ENCODE data around the gene CDC25B.

The CDC25B gene

DNA sequence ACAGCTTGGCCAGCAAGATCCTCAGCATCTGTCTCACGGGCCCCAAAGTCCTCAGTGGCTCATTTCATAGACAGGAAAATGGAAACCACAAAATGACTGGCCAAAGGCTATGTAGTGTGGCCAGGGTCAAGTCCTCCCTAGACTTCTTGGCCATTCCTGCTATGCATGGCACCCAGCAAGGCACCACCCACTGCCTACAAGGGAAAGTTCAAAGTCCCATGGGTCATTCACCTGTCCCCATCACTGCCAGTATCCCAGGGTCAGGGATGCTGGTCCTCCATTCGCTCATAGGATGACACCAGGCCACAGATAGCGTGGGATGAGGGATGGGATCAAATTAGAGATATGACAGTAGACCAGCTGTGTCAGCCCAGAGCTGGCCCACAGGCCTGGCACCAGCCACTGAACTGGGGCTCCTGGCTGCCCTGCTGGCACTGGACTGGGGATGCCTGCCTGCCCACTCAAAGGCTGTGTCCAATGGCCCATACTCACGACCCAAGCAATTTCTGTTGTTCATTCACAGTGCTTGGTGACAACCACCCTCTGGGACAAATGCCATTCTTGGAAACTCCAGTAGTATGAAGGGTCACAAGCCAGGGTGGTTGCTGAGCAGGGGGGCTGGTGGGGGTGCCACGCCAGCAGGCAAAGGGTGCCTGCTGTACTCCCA lies 40.2 kb upstream of the CDC25B start:
- peak overlapping the region; percentile 62 for H3K27ac Mint-ChIP-seq
- H3K9me3 Mint-ChIP-seq, result no peaks in the 10 kb centered on the region
- DNase-seq (no peak), ATAC-seq (replicated peaks) (no peak)
- H3K36me3 Mint-ChIP-seq, result peaks cover 32 to 36% of the 10 kb centered on the region in 2 donors
- H3K4me3 Mint-ChIP-seq, result no peak overlapping the region
- H3K4me1 Mint-ChIP-seq, result peaks cover 11 to 31% of the 10 kb centered on the region in 2 donors
- H3K27me3 Mint-ChIP-seq, result no peaks in the 10 kb centered on the region

DNA sequence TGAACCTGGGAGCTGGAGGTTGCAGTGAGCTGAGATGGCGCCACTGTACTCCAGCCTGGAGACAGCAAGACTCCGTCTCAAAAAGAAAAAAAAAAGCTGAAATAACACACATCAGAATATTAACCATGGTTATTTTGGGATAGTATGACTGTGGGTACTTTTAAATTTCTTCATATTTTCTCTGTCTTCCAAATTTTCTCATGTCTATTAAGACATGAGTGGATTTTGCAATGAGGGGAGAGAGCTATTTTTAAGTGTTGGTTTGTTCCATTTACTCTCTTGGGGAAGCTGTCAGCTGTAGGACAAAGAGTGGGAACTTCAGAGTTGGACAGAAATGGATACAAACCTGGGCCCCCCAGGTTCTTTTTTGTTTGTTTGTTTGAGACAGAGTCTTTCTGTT lies 38.8 kb upstream of the CDC25B start:
- ATAC-seq (replicated peaks) (no peak), DNase-seq (no peak)
- Mint-ChIP-seq H3K4me3 (no peak overlapping the region), H3K27ac (no peak overlapping the region), H3K9me3 (no peaks in the 10 kb centered on the region), H3K4me1 (peaks cover 13 to 34% of the 10 kb centered on the region in 2 donors), H3K27me3 (no peaks in the 10 kb centered on the region), H3K36me3 (peaks cover 31 to 43% of the 10 kb centered on the region in 2 donors)

DNA sequence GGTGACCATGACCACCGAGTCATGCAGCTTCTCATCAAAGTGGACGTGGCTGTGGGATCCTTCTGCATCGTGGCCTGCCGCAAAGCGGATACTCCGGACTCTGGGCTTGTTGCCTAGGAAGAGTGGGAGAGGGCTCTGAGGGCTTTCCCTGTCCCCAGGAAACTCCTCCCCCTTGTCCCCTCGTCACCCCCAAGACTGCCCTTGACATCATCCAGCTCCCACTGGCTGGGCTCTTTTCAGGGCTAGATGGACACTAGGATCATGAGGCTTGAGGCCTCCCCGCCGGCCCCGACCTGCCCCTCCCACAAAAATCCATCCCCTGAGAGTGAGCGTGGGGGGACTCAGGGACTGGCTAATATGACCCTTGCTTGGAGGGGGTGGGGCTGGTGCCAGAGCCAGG lies 37.5 kb upstream of the CDC25B start:
- ATAC-seq (replicated peaks) (no peak), DNase-seq (no peak)
- Mint-ChIP-seq H3K9me3 (no peaks in the 10 kb centered on the region), H3K4me3 (no peak overlapping the region), H3K27me3 (no peaks in the 10 kb centered on the region), H3K27ac (no peak overlapping the region), H3K4me1 (peaks cover 10 to 23% of the 10 kb centered on the region in 2 donors), H3K36me3 (peaks cover 28 to 39% of the 10 kb centered on the region in 2 donors)

DNA sequence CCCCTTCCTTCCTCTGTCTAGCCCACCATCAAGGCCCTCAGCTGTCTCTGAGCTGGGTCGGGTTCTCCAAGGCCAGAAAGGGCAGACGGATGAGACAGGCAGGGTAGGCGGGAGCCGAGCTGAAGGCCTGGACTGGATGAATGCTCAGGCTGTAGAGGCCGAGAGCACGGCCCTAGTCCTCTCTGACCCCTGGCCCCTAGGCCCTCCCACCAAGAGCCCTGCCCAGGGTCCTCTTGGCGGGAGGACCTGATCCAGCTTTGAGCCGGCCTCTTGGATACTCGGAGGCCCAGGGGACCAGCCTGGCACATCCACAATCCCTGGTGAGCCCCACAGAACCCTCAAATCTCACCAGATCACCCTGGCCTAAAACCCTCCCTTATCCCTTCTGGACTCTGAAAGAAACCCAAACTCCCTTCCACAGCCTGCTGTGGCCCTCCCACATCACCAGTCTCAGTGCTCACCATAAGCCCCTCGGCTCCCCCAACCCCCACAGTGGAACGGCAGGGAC lies 36.7 kb upstream of the CDC25B start:
- Mint-ChIP-seq H3K27me3 (no peaks in the 10 kb centered on the region), H3K4me3 (no peak overlapping the region), H3K27ac (no peak overlapping the region), H3K4me1 (peaks cover 15 to 31% of the 10 kb centered on the region in 2 donors), H3K36me3 (peaks cover 26 to 37% of the 10 kb centered on the region in 2 donors), H3K9me3 (no peaks in the 10 kb centered on the region)
- ATAC-seq (replicated peaks) (no peak), DNase-seq (no peak)

DNA sequence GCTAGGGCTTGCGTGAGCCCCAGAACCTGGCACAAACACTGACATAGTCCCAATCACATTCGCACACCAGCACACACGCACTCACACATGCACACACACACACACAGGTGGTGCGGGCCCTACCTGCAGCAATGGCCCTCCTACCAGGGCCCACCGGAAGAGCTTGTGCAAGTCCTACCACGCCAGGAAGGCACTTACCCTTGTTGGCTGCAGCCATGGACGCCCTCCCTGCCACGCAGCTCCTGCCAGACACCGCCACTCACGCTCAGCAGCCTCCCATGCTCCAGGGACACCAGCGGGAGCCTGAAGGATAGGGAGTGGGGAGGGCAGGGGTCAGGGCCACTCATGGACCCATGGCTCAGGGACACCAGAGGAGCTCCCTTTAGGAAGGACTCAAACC lies 36.2 kb upstream of the CDC25B start:
- no peak overlapping the region for H3K4me3 Mint-ChIP-seq
- no peak for DNase-seq
- no peak for ATAC-seq (replicated peaks)
- H3K27ac Mint-ChIP-seq, result no peak overlapping the region
- peaks cover 24 to 34% of the 10 kb centered on the region in 2 donors for H3K36me3 Mint-ChIP-seq
- H3K4me1 Mint-ChIP-seq, result peaks cover 20 to 36% of the 10 kb centered on the region in 2 donors
- H3K9me3 Mint-ChIP-seq, result no peaks in the 10 kb centered on the region
- no peaks in the 10 kb centered on the region for H3K27me3 Mint-ChIP-seq

DNA sequence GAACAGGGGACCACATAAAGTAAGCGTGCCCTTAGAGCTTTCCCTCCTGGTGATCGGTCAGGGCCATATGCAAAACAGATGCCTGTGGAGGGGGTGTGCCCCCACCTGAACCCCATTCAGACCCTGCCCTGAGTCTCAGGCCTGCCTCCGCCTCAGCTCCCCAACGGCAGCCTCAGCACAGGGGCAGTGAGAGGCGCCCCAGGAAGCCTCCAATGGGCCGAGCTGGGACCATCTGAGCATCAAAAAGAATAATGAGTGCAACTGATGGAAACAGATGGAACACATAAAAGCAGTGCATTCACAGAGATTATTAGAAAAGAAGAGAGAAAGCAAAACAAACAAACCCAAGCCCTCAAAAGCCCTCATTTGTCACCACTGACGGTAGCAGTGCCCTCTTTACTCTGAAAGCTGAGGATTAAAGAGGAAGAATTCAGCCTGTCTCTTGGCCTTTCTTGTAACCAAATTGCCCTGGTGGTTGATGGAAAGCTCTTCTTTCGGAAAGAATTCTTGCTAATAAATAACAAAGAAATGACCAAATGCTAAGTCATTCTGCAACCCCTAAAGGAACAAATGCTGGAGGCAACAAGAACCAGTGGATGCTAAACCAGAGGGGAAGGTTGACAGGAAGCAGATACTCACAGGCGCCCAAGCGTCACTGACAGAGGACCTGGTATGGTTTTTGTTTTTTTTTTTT lies 35.3 kb upstream of the CDC25B start:
- H3K4me1 Mint-ChIP-seq, result peaks cover 29 to 46% of the 10 kb centered on the region in 2 donors
- no peaks in the 10 kb centered on the region for H3K27me3 Mint-ChIP-seq
- H3K4me3 Mint-ChIP-seq, result no peak overlapping the region
- ATAC-seq (replicated peaks) (peak; percentile 77 to 82), DNase-seq (no peak)
- peaks cover 24 to 30% of the 10 kb centered on the region in 2 donors for H3K36me3 Mint-ChIP-seq
- no peaks in the 10 kb centered on the region for H3K9me3 Mint-ChIP-seq
- H3K27ac Mint-ChIP-seq, result peak overlapping the region; percentile 84

DNA sequence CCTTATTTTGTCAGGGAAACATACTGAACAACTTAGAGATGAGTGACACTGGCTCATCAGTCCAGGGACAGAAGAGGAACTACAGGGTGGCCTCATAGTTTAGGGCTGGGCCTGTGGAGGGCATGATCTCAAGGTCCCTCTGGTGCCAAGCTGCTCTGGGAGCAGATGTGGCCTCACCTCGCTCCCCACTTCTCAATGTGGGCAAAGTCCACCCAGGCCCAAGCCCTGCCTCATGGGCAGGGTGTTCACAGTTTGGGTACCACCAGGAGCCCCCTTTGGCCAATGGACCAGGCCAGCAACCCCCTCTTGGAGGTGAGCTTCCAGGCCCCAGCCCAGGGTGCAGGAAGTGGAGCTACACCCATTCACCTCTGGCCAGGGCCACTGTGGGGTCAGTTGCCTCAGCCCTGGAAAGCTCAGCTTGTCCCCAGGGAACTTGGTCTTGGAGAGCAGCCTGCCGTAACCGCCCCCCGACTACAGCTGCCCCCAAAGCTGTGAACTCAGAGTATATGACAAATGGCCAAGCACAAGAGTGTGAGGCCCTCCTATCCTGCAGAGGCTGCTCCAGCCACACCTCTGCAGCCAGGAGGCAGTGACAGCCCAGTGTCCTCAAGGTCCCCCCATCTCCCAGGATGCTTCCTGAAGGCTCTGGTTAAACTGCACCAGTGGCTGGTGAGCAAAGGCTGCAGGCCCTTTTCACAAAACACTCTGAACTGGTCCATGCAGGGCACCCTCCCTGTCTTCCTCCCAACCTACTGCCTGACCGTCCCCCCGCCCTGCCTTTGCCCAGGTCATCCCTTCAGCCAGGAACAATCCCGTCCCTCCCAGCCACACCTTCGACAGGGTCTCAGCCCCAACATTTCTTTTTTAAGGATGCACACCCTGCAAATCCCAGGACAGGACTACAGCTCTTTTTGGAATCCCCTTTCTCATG lies 32.2 kb upstream of the CDC25B start:
- no peak overlapping the region for H3K27ac Mint-ChIP-seq
- H3K27me3 Mint-ChIP-seq, result no peaks in the 10 kb centered on the region
- no peak for DNase-seq
- H3K4me1 Mint-ChIP-seq, result peaks cover 45 to 67% of the 10 kb centered on the region in 2 donors
- peaks cover 12 to 13% of the 10 kb centered on the region in 2 donors for H3K36me3 Mint-ChIP-seq
- no peak overlapping the region for H3K4me3 Mint-ChIP-seq
- H3K9me3 Mint-ChIP-seq, result no peaks in the 10 kb centered on the region
- no peak for ATAC-seq (replicated peaks)

DNA sequence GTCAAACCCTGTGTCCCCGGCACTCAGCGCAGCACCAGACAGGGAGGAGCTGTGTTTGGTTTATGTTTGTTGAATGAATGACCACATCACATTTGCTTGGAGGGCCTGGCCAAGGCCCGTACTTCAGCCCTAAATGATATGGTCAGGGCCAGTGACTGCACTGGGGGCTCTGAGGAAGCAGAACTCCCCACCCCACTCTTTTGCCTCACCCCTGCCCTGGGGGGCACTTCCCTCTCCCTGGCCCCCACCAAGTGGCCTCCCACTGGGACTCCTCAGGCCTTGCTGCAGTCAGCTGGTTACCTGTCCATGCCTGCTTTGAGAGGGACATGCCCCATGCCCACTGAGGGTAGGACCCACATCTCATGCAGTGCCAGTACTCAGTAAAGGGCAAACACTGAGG lies 31.5 kb upstream of the CDC25B start:
- Mint-ChIP-seq H3K27ac (no peak overlapping the region), H3K36me3 (peaks cover 10 to 12% of the 10 kb centered on the region in 2 donors), H3K27me3 (no peaks in the 10 kb centered on the region), H3K4me1 (peaks cover 47 to 71% of the 10 kb centered on the region in 2 donors), H3K4me3 (no peak overlapping the region), H3K9me3 (no peaks in the 10 kb centered on the region)
- no peak for ATAC-seq (replicated peaks)
- no peak for DNase-seq

DNA sequence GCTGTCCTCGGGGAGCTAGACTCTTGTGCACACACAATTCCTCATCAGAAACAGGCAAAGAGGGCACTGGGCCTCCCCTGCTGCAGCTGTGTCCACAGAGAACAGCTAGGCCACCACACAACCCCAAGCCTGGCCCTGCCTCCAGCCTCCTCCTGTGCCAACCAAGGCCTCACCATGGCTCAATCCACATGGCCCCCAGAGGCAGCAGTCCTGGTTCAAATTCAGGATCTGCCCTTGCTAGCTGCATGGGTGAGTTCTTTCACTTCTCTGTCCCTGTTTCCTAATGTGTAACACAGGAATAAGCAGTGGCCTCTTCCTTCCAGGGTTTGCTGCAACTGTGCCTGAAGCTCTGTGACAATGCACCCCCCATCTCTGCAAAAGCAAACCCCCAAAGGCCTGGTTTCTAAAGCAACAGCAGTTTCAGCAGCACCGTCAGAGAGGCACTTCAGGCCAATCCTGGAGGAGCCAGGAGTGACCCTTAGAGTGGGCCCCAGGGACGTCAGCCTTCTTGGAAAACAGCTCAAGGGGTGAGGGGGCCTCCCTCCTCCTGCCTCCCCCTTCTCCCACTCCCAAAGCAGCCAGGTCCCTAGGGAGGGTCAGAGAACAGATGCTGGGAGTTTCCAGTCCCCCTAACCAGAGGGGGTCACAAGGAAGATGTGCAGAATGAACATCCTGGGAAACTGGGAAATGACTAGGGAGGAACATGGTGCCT lies 30.8 kb upstream of the CDC25B start:
- H3K9me3 Mint-ChIP-seq, result no peaks in the 10 kb centered on the region
- no peak for ATAC-seq (replicated peaks)
- H3K27me3 Mint-ChIP-seq, result no peaks in the 10 kb centered on the region
- H3K27ac Mint-ChIP-seq, result peak overlapping the region; percentile 59
- peaks cover 44 to 64% of the 10 kb centered on the region in 2 donors for H3K4me1 Mint-ChIP-seq
- no peak for DNase-seq
- no peak overlapping the region for H3K4me3 Mint-ChIP-seq
- peaks cover 6 to 7% of the 10 kb centered on the region in 2 donors for H3K36me3 Mint-ChIP-seq

DNA sequence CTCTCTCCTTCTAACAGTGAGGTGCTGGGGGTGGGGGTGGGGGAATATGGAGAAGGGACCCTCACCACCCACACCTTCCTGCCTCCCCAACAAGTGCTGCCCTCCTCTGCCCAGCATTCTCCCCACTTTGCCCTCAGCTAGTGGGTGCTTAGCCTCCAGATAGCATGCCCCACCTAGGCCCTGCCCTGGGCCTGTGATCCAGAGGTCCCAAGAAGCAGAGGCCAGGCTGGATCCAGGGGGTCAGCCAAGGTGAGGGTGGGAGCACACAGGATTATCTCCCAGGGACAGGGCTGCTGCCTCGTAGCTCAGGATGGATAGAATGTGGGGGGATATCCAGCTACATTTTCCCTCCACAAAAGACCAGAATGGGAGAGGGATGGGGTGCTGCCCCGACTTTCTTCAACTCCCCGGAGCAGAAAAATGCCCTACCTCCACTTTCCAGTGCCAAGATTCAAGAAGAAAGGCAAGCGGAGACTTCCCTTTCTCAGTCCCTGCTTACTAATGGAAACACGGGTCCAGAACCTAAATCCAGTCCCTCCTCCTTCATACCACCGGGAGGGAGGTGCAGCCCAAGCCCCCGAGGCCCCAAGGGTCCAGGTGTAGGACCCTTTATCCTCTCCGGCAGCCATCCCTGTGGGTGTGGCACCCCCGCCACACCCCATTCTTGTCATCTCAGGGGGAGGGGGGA lies 29.5 kb upstream of the CDC25B start:
- Mint-ChIP-seq H3K9me3 (no peaks in the 10 kb centered on the region), H3K27me3 (no peaks in the 10 kb centered on the region), H3K4me1 (peaks cover 39 to 51% of the 10 kb centered on the region in 2 donors), H3K36me3 (peaks cover 3 to 5% of the 10 kb centered on the region in 2 donors), H3K4me3 (peak overlapping the region; percentile 89 to 94), H3K27ac (no peak overlapping the region)
- no peak for DNase-seq
- no peak for ATAC-seq (replicated peaks)

DNA sequence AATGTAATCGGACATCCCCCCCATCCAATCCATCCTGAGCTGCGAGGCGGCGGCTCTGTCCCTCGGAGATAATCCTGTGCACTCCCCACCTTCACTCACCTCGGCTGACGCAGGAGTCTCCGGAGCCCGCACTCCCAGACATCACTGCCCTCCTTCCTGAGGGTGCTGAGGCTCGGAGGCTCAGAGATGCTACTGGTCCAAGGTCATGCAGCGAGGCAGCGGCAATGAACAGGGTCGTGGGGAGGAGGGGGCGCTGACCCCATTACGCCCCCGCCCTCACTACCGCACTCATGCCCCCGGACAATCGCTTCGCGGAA lies 29.0 kb upstream of the CDC25B start:
- Mint-ChIP-seq H3K4me1 (peaks cover 38 to 50% of the 10 kb centered on the region in 2 donors), H3K27me3 (no peaks in the 10 kb centered on the region), H3K9me3 (no peaks in the 10 kb centered on the region), H3K36me3 (peaks cover under 1 to 3% of the 10 kb centered on the region in 2 donors), H3K4me3 (peak overlapping the region; percentile 89 to 94), H3K27ac (peak overlapping the region; percentile 90)
- no peak for ATAC-seq (replicated peaks)
- DNase-seq, result no peak

DNA sequence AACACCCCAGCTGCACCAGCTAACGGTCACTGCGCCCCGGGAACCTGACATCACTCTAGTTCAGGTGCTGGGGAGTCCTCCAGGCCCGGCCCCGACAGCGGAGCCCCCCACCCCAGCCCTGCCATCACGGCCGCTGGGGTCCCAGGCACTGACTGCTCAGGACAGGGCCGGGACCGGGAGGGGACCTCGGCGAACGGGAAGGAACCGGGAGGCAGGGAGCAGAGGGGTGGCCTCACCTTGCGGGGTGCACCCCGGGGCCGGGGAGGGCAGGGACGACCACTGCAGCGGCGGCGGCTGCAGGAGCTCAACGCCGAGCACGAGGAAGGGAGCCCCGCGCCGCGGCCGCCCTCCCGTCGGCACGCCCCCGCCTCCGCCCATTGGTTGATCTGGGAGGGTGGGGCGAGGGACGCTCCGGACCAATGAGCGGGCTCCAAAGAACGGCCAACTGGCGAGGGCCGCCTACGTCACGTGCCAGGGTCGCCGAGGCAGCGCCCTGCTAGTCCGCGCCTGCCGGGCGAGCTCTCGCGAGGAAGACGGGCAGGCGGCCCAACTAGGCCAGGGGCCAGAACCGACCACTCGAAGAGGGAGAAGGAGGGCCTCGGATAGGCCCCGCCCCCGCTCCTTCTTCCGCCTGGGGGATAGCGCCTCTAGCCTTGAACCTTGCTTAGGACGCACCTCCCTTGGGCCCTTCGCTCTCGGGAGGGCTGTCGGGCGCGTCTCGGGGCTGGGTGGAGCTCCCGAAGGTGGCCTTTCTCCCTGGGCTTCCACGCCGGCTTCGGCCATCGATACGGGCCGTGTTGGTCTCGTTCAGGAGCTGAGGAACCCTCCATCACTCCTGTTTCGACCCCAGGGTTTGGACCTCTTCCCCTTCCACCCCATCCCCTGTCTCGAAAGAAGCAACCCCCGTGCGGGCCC lies 28.4 kb upstream of the CDC25B start, which contains the start of gene ADISSP:
ADISSP (minus strand) TSS at position 327 of the 915 bp plus-strand sequence. CDS start 7,653 bp downstream, outside the sequence.
- DNase-seq (peak; percentile 99), ATAC-seq (replicated peaks) (peak; percentile 92 to 93)
- no peaks in the 10 kb centered on the region for H3K9me3 Mint-ChIP-seq
- H3K27me3 Mint-ChIP-seq, result no peaks in the 10 kb centered on the region
- peaks cover 0 to 3% of the 10 kb centered on the region in 2 donors for H3K36me3 Mint-ChIP-seq
- H3K27ac Mint-ChIP-seq, result peak within 1 kb of the TSS; percentile 98
- H3K4me3 Mint-ChIP-seq, result peak within 1 kb of the TSS; percentile 89 to 94
- peaks cover 38 to 50% of the 10 kb centered on the region in 2 donors for H3K4me1 Mint-ChIP-seq
